Thyroid gland (tissue), 4 donors: ENCODE measurements around the gene GPR18. TPM values are rescaled to one million over a fixed set of nuclear protein-coding genes. Genes with fewer than 3 reads are reported as not detected.

Source experiments
- DNase-seq, 2 donors: peaks; one replicate each; pipeline ENCODE4 v3.0.0-alpha.2; 2019
- H3K27ac ChIP-seq, 3 donors: fragments of 200-600 bp; sonication (generic); 1 replicate in 2 of 3; 2 replicates in 1 of 3; pipeline ENCODE4 v1.5.1; 2016 to 2019; ENCODE audit warnings: mild to moderate bottlenecking in 1 of 3, moderate library complexity in 1 of 3
- H3K27me3 ChIP-seq: fragments of 200-600 bp; sonication (generic); one replicate; pipeline ENCODE4 v1.5.1; 2019
- H3K36me3 ChIP-seq, 2 donors: fragments of 200-600 bp; sonication (generic); one replicate each; pipeline ENCODE4 v1.5.1; 2016 to 2019
- H3K4me1 ChIP-seq, 2 donors: fragments of 200-600 bp; sonication (generic); one replicate each; pipeline ENCODE4 v1.5.1; 2017 to 2019
- H3K4me3 ChIP-seq, 3 donors: fragments of 200-600 bp; sonication (generic); replicated peaks in 1 of 3; 1 replicate in 2 of 3; 2 replicates in 1 of 3; pipeline ENCODE4 v1.5.1; 2016; ENCODE audit warnings: mild to moderate bottlenecking in 1 of 3
- H3K9me3 ChIP-seq: fragments of 200-600 bp; sonication (generic); one replicate; pipeline ENCODE4 v1.5.1; 2017
- POLR2A ChIP-seq, 2 donors: fragments of 450-650 bp; IDR thresholded peaks; one replicate each; pipeline ENCODE4 v1.6.1; 2017; ENCODE audit warnings: antibody characterized with exemption in 2 of 2, mild to moderate bottlenecking in 2 of 2, moderate library complexity in 1 of 2
- WGBS, 2 donors: methylation state at CpG; one replicate each; pipeline ENCODE4 v1.1.5; 2017; 5-methylcytosine and 5-hydroxymethylcytosine counted together
- intact Hi-C: fragments of 100-400 bp; cut with DNase I; formaldehyde crosslinking; loops from one replicate; pipeline ENCODE4 v1.15.1; 2023
- total RNA-seq, 4 donors: library from RNA; depleted of rRNA; stranded (reverse); fragments of >200 nt; gene quantifications; one replicate each; pipeline ENCODE4 v1.2.3, GENCODE V29; 2016
- TF ChIP-seq, protein P1 (sequence below), 6 experiments: fragments of 200-600 bp in 3 of 6; fragments of 450-650 bp in 3 of 6; sonication (generic) in 3 of 6; IDR thresholded peaks; one replicate each; pipeline ENCODE4 v1.5.1; 2016 to 2019; ENCODE audit warnings: antibody characterized with exemption in 6 of 6, mild to moderate bottlenecking in 2 of 6, inconsistent platforms in 1 of 6, moderate library complexity in 1 of 6

Gene GPR18
- total RNA-seq, 4 donors from 2014 or later: 0.27 to 0.96 TPM; not detected in 2

DNA sequence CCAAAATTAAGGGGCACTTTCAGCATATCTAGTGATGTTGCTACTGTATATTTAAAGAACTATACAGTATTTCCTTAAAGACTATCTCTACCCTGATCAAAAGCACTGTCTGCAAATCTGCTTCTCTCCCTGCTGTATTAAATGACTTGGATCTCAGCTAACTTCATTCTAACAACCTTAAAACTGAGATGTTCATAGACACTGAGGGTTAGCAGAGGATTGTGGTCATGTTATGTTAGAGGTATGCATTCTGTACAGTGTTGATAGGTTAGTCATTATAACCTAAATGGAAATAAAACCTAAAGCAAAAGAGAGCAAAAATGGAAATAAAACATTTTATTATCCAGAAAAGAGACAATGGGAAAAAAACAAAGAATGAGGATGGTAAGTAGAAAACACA lies 39.2 kb upstream of the GPR18 start:
- Histone ChIP-seq H3K27ac (no peak overlapping the region), H3K4me3 (no peak overlapping the region), H3K27me3 (no peaks in the 10 kb centered on the region), H3K4me1 (peaks cover 4 to 10% of the 10 kb centered on the region in 2 donors), H3K36me3 (no peaks in the 10 kb centered on the region), H3K9me3 (no peaks in the 10 kb centered on the region)
- intact Hi-C loops: no loop called here
- DNase-seq: no peak
- no peak for TF ChIP-seq POLR2A (IDR thresholded peaks at IDR 0.05)
- TF ChIP-seq, protein P1, sequence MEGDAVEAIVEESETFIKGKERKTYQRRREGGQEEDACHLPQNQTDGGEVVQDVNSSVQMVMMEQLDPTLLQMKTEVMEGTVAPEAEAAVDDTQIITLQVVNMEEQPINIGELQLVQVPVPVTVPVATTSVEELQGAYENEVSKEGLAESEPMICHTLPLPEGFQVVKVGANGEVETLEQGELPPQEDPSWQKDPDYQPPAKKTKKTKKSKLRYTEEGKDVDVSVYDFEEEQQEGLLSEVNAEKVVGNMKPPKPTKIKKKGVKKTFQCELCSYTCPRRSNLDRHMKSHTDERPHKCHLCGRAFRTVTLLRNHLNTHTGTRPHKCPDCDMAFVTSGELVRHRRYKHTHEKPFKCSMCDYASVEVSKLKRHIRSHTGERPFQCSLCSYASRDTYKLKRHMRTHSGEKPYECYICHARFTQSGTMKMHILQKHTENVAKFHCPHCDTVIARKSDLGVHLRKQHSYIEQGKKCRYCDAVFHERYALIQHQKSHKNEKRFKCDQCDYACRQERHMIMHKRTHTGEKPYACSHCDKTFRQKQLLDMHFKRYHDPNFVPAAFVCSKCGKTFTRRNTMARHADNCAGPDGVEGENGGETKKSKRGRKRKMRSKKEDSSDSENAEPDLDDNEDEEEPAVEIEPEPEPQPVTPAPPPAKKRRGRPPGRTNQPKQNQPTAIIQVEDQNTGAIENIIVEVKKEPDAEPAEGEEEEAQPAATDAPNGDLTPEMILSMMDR (IDR thresholded peaks at IDR 0.05): no peak

- Histone ChIP-seq H3K27me3 (no peaks in the 10 kb centered on the region), H3K27ac (no peak overlapping the region), H3K36me3 (no peaks in the 10 kb centered on the region), H3K9me3 (no peaks in the 10 kb centered on the region), H3K4me1 (peaks cover 4 to 10% of the 10 kb centered on the region in 2 donors), H3K4me3 (no peak overlapping the region)
- 86% methylated on average over 4 of the region's 4 CpGs for WGBS, 2 donors
- intact Hi-C loops: no loop called here
- TF ChIP-seq POLR2A (IDR thresholded peaks at IDR 0.05): no peak
- TF ChIP-seq, protein P1 (IDR thresholded peaks at IDR 0.05): no peak
- no peak for DNase-seq
Observed at GRCh38 chr13:99296398-99296797, 38.2 kb upstream of the GPR18 start.

DNA sequence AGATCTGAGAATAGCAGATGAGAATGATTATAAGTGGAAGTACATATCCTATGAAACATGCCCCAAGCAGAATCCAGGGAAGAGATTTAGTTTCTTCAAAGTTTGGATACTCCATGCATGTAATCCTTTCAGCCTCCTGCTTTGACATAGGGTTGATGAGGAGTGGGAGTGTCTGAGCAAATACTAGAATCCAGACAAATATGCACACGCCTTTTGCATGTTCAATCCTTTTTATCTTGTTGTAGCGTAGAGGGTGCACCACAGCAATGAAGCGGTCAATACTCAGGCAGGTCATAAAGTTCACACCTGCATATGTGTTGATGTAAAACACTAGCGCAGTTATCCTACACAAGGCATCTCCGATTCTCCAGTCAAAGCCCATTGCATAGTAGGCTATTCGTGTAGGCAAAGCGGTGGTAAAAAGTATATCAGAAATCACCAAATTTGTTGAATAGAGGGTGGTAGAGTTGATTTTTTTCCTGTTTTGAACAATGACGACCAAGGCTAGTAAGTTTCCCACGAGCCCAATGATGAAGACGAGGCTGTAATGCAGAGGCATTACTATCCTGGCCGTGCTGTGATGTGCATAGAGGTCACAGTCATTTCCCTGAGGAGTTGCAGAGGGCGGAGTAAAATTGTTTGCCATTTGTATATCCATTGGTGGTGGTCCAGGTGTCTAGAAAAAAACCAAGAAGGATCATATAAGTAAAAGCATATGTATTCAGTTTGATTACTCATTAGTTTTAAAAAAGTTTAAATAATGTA lies 37.5 kb upstream of the GPR18 start:
- intact Hi-C loops: no loop called here
- WGBS, 2 donors: 96% methylated on average over 12 of the region's 12 CpGs
- Histone ChIP-seq H3K4me3 (no peak overlapping the region), H3K9me3 (no peaks in the 10 kb centered on the region), H3K4me1 (peaks cover 4 to 10% of the 10 kb centered on the region in 2 donors), H3K36me3 (no peaks in the 10 kb centered on the region), H3K27me3 (no peaks in the 10 kb centered on the region), H3K27ac (no peak overlapping the region)
- TF ChIP-seq POLR2A (IDR thresholded peaks at IDR 0.05): no peak
- no peak for DNase-seq

GRCh38 chr13:99294958-99295357 lies 36.8 kb upstream of the GPR18 start:
- 85 to 89% methylated on average over 7 of the region's 7 CpGs for whole genome bisulfite sequencing, 2 donors
- no peaks in the 10 kb centered on the region for H3K36me3 ChIP-seq
- H3K27me3 ChIP-seq: no peaks in the 10 kb centered on the region
- intact Hi-C loops: no loop called here
- no peak overlapping the region for H3K27ac ChIP-seq
- H3K4me1 ChIP-seq: peaks cover 2 to 3% of the 10 kb centered on the region in 2 donors
- TF ChIP-seq, protein P1 (IDR thresholded peaks at IDR 0.05): no peak
- TF ChIP-seq POLR2A (IDR thresholded peaks at IDR 0.05): no peak
- DNase-seq: no peak
- no peaks in the 10 kb centered on the region for H3K9me3 ChIP-seq
- no peak overlapping the region for H3K4me3 ChIP-seq

GRCh38 chr13:99294198-99294597 lies 36.0 kb upstream of the GPR18 start:
- Histone ChIP-seq H3K27me3 (no peaks in the 10 kb centered on the region), H3K4me3 (no peak overlapping the region), H3K36me3 (no peaks in the 10 kb centered on the region), H3K27ac (no peak overlapping the region), H3K9me3 (no peaks in the 10 kb centered on the region), H3K4me1 (peaks cover under 1 to 2% of the 10 kb centered on the region in 2 donors)
- TF ChIP-seq, protein P1 (IDR thresholded peaks at IDR 0.05): no peak
- no peak for TF ChIP-seq POLR2A (IDR thresholded peaks at IDR 0.05)
- intact Hi-C loops: no loop called here
- no peak for DNase-seq
